UCSD-AML1 (cell line): Measurements from ENCODE around the gene TACSTD2.
"Not testable (repeated sequence)": the region's sequence is repeated elsewhere in the genome, so short reads cannot be mapped to it uniquely, and the experiment has no call there.

Experiments used
- DNase-seq: peaks from one replicate; lab custom pipeline; 2025; ENCODE audit not compliant: unreplicated experiment; lab: John Stamatoyannopoulos, UW

The TACSTD2 gene

GRCh38 chr1:58568271-58568860 lies 8.7 kb downstream of the TACSTD2 start:
- no peak for DNase-seq

- DNase-seq, result no peak
Observed at GRCh38 chr1:58566339-58566738, 10.7 kb downstream of the TACSTD2 start.

GRCh38 chr1:58563715-58564114 lies 13.3 kb downstream of the TACSTD2 start:
- not testable (repeated sequence) for DNase-seq

- no peak for DNase-seq
Observed at GRCh38 chr1:58561633-58562032, 15.4 kb downstream of the TACSTD2 start.

GRCh38 chr1:58555393-58555792 lies 21.7 kb downstream of the TACSTD2 start:
- no peak for DNase-seq

GRCh38 chr1:58551186-58552140 lies 25.6 kb downstream of the TACSTD2 start:
- no peak for DNase-seq

GRCh38 chr1:58549291-58549690 lies 27.8 kb downstream of the TACSTD2 start:
- not testable (repeated sequence) for DNase-seq

- no peak for DNase-seq
Observed at GRCh38 chr1:58548371-58548770, 28.7 kb downstream of the TACSTD2 start.

- DNase-seq, result peak; percentile 99
Observed at GRCh38 chr1:58546520-58547308, 30.3 kb downstream of the TACSTD2 start, which contains the start of gene OMA1. Gene OMA1 (minus strand): TSS chr1:58546726. CDS start chr1:58539294, 7,432 bp downstream.

GRCh38 chr1:58545591-58546519 lies 31.2 kb downstream of the TACSTD2 start:
- DNase-seq, result peak; percentile 83

GRCh38 chr1:58543260-58543659 lies 33.8 kb downstream of the TACSTD2 start:
- no peak for DNase-seq

- no peak for DNase-seq
Observed at GRCh38 chr1:58539553-58539952, 37.5 kb downstream of the TACSTD2 start.

GRCh38 chr1:58538821-58539220 lies 38.2 kb downstream of the TACSTD2 start:
- no peak for DNase-seq

- not testable (repeated sequence) for DNase-seq
Observed at GRCh38 chr1:58531842-58532241, 45.2 kb downstream of the TACSTD2 start.

GRCh38 chr1:58529284-58529683 lies 47.8 kb downstream of the TACSTD2 start:
- no peak for DNase-seq

GRCh38 chr1:58528518-58528917 lies 48.5 kb downstream of the TACSTD2 start:
- DNase-seq, result no peak
